Lower leg skin (tissue), 3 donors: ENCODE results near the gene OARD1.

Source experiments
- CTCF ChIP-seq, 3 donors: fragments of 450-650 bp; IDR thresholded peaks; one replicate each; pipeline ENCODE4 v1.5.1; 2016; ENCODE audit warnings: antibody characterized with exemption in 3 of 3, mild to moderate bottlenecking in 3 of 3, moderate library complexity in 2 of 3
- POLR2A ChIP-seq, 2 donors: fragments of 450-650 bp; IDR thresholded peaks; one replicate each; pipeline ENCODE4 v1.6.1; 2016 to 2017; ENCODE audit warnings: antibody characterized with exemption in 2 of 2, mild to moderate bottlenecking in 1 of 2, moderate library complexity in 1 of 2

GRCh38 chr6:41100871-41101287 is 28.7 kb upstream of the OARD1 start:
- TF ChIP-seq CTCF (IDR thresholded peaks at IDR 0.05) (no peak), POLR2A (IDR thresholded peaks at IDR 0.05) (no peak)
